K562 (cell line): ENCODE data around the gene GNAT1. TPM values are rescaled to one million over a fixed set of nuclear protein-coding genes. Genes with fewer than 3 reads are reported as not detected.

Source experiments
- ARID3A ChIP-seq: IDR thresholded peaks from 2 replicates; pipeline ENCODE4 v1.6.1; 2012; ENCODE audit warnings: low read depth, low read length, improper control_type of control experiment, borderline replicate concordance
- ARID4B ChIP-seq: sonication (generic); formaldehyde crosslinking; IDR thresholded peaks from 2 replicates; pipeline ENCODE4 v1.8.0; 2022; ENCODE audit warnings: mild to moderate bottlenecking, missing genetic modification reagents
- CBFB ChIP-seq: sonication (generic); formaldehyde crosslinking; IDR thresholded peaks from 2 replicates; pipeline ENCODE4 v1.4.0; 2020; ENCODE audit warnings: mild to moderate bottlenecking, missing genetic modification reagents
- CTBP1 ChIP-seq: fragments of 450-650 bp; IDR thresholded peaks from 2 replicates; pipeline ENCODE4 v1.6.1; 2016; ENCODE audit warnings: borderline replicate concordance
- FOXP4 ChIP-seq: sonication (generic); formaldehyde crosslinking; IDR thresholded peaks from 2 replicates; pipeline ENCODE4 v1.8.0; 2022; ENCODE audit warnings: mild to moderate bottlenecking, missing genetic modification reagents, borderline replicate concordance
- HDAC8 ChIP-seq: fragments of 450-650 bp; IDR thresholded peaks from 2 replicates; pipeline ENCODE4 v1.6.1; 2016; ENCODE audit warnings: mild to moderate bottlenecking, missing genetic modification characterization, moderate library complexity, missing compliant biosample characterization
- HMBOX1 ChIP-seq: sonication (generic); IDR thresholded peaks from 2 replicates; pipeline ENCODE4 v1.6.1; 2016
- ID3 ChIP-seq, 2 experiments: fragments of 250-450 bp in 1 of 2; fragments of 450-650 bp in 1 of 2; sonication (Bioruptor Pico) in 1 of 2; IDR thresholded peaks; 2 replicates each; pipeline versions ENCODE4 v1.6.1 to v1.8.0; 2016 to 2021; ENCODE audit warnings: mild to moderate bottlenecking in 2 of 2, moderate library complexity in 2 of 2, missing compliant biosample characterization in 1 of 2, missing genetic modification characterization in 1 of 2
- NEUROD1 ChIP-seq: fragments of 150-350 bp; IDR thresholded peaks from 2 replicates; pipeline ENCODE4 v1.6.1; 2014; ENCODE audit warnings: borderline replicate concordance, low read length, low read depth; ENCODE audit not compliant: partially characterized antibody
- PATZ1 ChIP-seq: fragments of 250-450 bp; sonication (Bioruptor Pico); IDR thresholded peaks from 2 replicates; pipeline ENCODE4 v1.5.0; 2020; ENCODE audit warnings: mild to moderate bottlenecking, borderline replicate concordance
- SRSF7 ChIP-seq: fragments of 200-400 bp; formaldehyde crosslinking; optimal IDR thresholded peaks from 2 replicates; pipeline ENCODE3; 2017; ENCODE audit warnings: mild to moderate bottlenecking, low read depth, low read length
- TBP ChIP-seq: optimal IDR thresholded peaks from 2 replicates; pipeline ENCODE3; 2011; ENCODE audit warnings: low read depth, low read length, improper control_type of control experiment
- TEAD2 ChIP-seq: fragments of 450-650 bp; IDR thresholded peaks from 2 replicates; pipeline ENCODE4 v1.6.1; 2016; ENCODE audit warnings: missing genetic modification characterization, control low read depth, missing compliant biosample characterization
- ZC3H11A ChIP-seq: IDR thresholded peaks from 2 replicates; pipeline ENCODE4 v1.6.1; 2012; ENCODE audit warnings: low read depth, low read length, improper control_type of control experiment
- polyA plus RNA-seq, 8 experiments: library from polyadenylated mRNA; depleted of rRNA in 4 of 8; stranded (reverse) in 5 of 8; unstranded in 3 of 8; fragments of >200 nt; fragmentation: Nextera tagmentation in 2 of 8; fragmentation: Illumina TruSeq in 1 of 8; extraction: Ambion mirVana in 2 of 8; extraction: Trizol in 1 of 8; gene quantifications; 2 replicates each; pipeline versions ENCODE4 v1.2.1 to v1.2.3, GENCODE V29; 2011 to 2014; ENCODE audit warnings: inconsistent platforms in 1 of 8, missing spikeins in 1 of 8
- total RNA-seq, 7 experiments: library from RNA; depleted of rRNA in 6 of 7; stranded (reverse); fragments of >200 nt in 6 of 7; fragmentation: Illumina TruSeq in 2 of 7; extraction: Trizol in 2 of 7; gene quantifications; 2 replicates each; pipeline versions ENCODE4 v1.2.1 to v1.2.3, GENCODE V29; 2011 to 2021; ENCODE audit warnings: low replicate concordance in 1 of 7

Gene GNAT1
- total and polyA plus RNA-seq, 9 of the 15 experiments (the other 6 are each of a cell fraction or from before 2014, with no cell fraction given) = not detected

GRCh38 chr3:50245831-50246516 lies 54.6 kb downstream of the GNAT1 start (continued):
- TF ChIP-seq ARID4B (CRISPR knock-in tag) (0 out of 2 replicates have a peak, but pooled peaks have one; percentile 46), FOXP4 (CRISPR knock-in tag) (no peak), TEAD2 (no peak), TBP (no peak), NEUROD1 (peak; percentile 33), ARID3A (no peak), SRSF7 (no peak), CBFB (CRISPR knock-in tag) (no peak), CTBP1 (peak; percentile 39; the same call in 1 of the 2 replicates), PATZ1 (CRISPR knock-in tag) (no peak), HMBOX1 (no peak), ZC3H11A (no peak), ID3 (CRISPR knock-in tag; IDR thresholded peaks at IDR 0.05) (no peak), ID3 (tag; IDR thresholded peaks at IDR 0.05) (no peak), HDAC8 (tag) (no peak)
